HEK293 (cell line): ENCODE data around the gene N4BP3.

Experiments
- CTCF ChIA-PET: fragments of 350-600 bp; formaldehyde crosslinking; extraction: SDS; loops from one replicate; lab custom pipeline; 2021; ENCODE audit warnings: antibody characterized with exemption; lab: Yijun Ruan, JAX
- POLR2A ChIA-PET: fragments of 300-600 bp; formaldehyde crosslinking; extraction: SDS; loops from one replicate; lab custom pipeline; 2020; ENCODE audit warnings: antibody characterized with exemption, inconsistent platforms; lab: Yijun Ruan, JAX
- H3K27ac ChIP-seq: fragments of 200-500 bp; sonication (Bioruptor generic); 2 replicates; pipeline ENCODE4 v1.5.1; 2014; ENCODE audit warnings: low read depth, low read length, control low read depth, inconsistent platforms; ENCODE audit errors: extremely low read depth
- H3K36me3 ChIP-seq, 2 experiments: fragments of 200-500 bp in 1 of 2; sonication (Bioruptor generic) in 1 of 2; 1 replicate in 1 of 2; 2 replicates in 1 of 2; pipeline ENCODE4 v1.5.1; 2014 to 2017; ENCODE audit warnings: inconsistent platforms in 2 of 2, low read length in 2 of 2; ENCODE audit not compliant: control insufficient read depth in 2 of 2, insufficient read depth in 1 of 2
- H3K4me1 ChIP-seq: fragments of 200-500 bp; sonication (Bioruptor generic); 2 replicates; pipeline ENCODE4 v1.5.1; 2014; ENCODE audit warnings: mild to moderate bottlenecking, low read length, inconsistent platforms; ENCODE audit not compliant: control insufficient read depth, insufficient read depth
- H3K4me3 ChIP-seq: 2 replicates; pipeline ENCODE4 v1.5.1; 2011; ENCODE audit warnings: low read depth, mild to moderate bottlenecking, control low read depth, low read length, moderate library complexity
- H3K9me3 ChIP-seq: fragments of 200-500 bp; sonication (Bioruptor generic); 2 replicates; pipeline ENCODE4 v1.5.1; 2014; ENCODE audit warnings: low read depth, low read length, inconsistent platforms; ENCODE audit not compliant: control insufficient read depth, insufficient read depth
- FEZF1 ChIP-seq: fragments of 450-650 bp; formaldehyde crosslinking; IDR thresholded peaks from 2 replicates; pipeline ENCODE4 v1.5.1; 2016; ENCODE audit warnings: missing biosample characterization, missing genetic modification characterization
- PRDM1 ChIP-seq: fragments of 450-650 bp; formaldehyde crosslinking; IDR thresholded peaks from 2 replicates; pipeline ENCODE4; 2016; ENCODE audit warnings: missing biosample characterization, missing genetic modification characterization
- ZNF146 ChIP-seq: fragments of 450-650 bp; formaldehyde crosslinking; IDR thresholded peaks from 2 replicates; pipeline ENCODE4 v1.5.1; 2016; ENCODE audit warnings: missing biosample characterization, missing genetic modification characterization
- ZNF169 ChIP-seq: fragments of 450-650 bp; formaldehyde crosslinking; IDR thresholded peaks from 2 replicates; pipeline ENCODE4 v1.5.1; 2016; ENCODE audit warnings: missing biosample characterization, missing genetic modification characterization
- ZNF266 ChIP-seq: fragments of 450-650 bp; formaldehyde crosslinking; IDR thresholded peaks from 2 replicates; pipeline ENCODE4 v1.5.1; 2016; ENCODE audit warnings: missing biosample characterization, missing genetic modification characterization, low read depth
- ZNF341 ChIP-seq: fragments of 450-650 bp; formaldehyde crosslinking; IDR thresholded peaks from 2 replicates; pipeline ENCODE4; 2016; ENCODE audit warnings: low read depth, missing biosample characterization, missing genetic modification characterization
- ZNF37A ChIP-seq: fragments of 450-650 bp; IDR thresholded peaks from 2 replicates; pipeline ENCODE4 v1.5.1; 2018; ENCODE audit warnings: missing biosample characterization, missing genetic modification characterization
- ZNF404 ChIP-seq: fragments of 450-650 bp; formaldehyde crosslinking; IDR thresholded peaks from 2 replicates; pipeline ENCODE4 v1.5.1; 2017; ENCODE audit warnings: missing biosample characterization, missing genetic modification characterization
- ZNF426 ChIP-seq: fragments of 450-650 bp; formaldehyde crosslinking; IDR thresholded peaks from 2 replicates; pipeline ENCODE4 v1.5.1; 2017; ENCODE audit warnings: missing biosample characterization, missing genetic modification characterization, mild to moderate bottlenecking, inconsistent platforms, moderate library complexity
- ZNF549 ChIP-seq: fragments of 450-650 bp; IDR thresholded peaks from 2 replicates; pipeline ENCODE4 v1.5.1; 2018; ENCODE audit warnings: missing biosample characterization, missing genetic modification characterization, mild to moderate bottlenecking, inconsistent platforms, moderate library complexity
- ZNF558 ChIP-seq: fragments of 450-650 bp; formaldehyde crosslinking; IDR thresholded peaks from 2 replicates; pipeline ENCODE4 v1.5.1; 2016; ENCODE audit warnings: missing biosample characterization, missing genetic modification characterization
- ZNF660 ChIP-seq: fragments of 450-650 bp; IDR thresholded peaks from 2 replicates; pipeline ENCODE4 v1.5.1; 2018; ENCODE audit warnings: missing biosample characterization, mild to moderate bottlenecking, missing genetic modification characterization
- ZNF747 ChIP-seq: fragments of 450-650 bp; formaldehyde crosslinking; IDR thresholded peaks from 2 replicates; pipeline ENCODE4 v1.5.1; 2016; ENCODE audit warnings: missing biosample characterization, missing genetic modification characterization
- ZSCAN16 ChIP-seq: fragments of 450-650 bp; formaldehyde crosslinking; IDR thresholded peaks from 2 replicates; pipeline ENCODE4 v1.5.1; 2016; ENCODE audit warnings: missing biosample characterization, missing genetic modification characterization
- TF ChIP-seq, protein P1 (sequence below): fragments of 450-650 bp; formaldehyde crosslinking; IDR thresholded peaks from 2 replicates; pipeline ENCODE4 v1.5.1; 2016; ENCODE audit warnings: missing biosample characterization, missing genetic modification characterization, borderline replicate concordance
- TF ChIP-seq, protein P2 (sequence below): fragments of 450-650 bp; formaldehyde crosslinking; IDR thresholded peaks from 2 replicates; pipeline ENCODE4 v1.5.1; 2016; ENCODE audit warnings: missing biosample characterization, missing genetic modification characterization, low read depth
- TF ChIP-seq, protein P3 (sequence below): fragments of 450-650 bp; formaldehyde crosslinking; IDR thresholded peaks from 2 replicates; pipeline ENCODE4 v1.5.0; 2017; ENCODE audit warnings: missing biosample characterization, missing genetic modification characterization, borderline replicate concordance

The N4BP3 gene

DNA sequence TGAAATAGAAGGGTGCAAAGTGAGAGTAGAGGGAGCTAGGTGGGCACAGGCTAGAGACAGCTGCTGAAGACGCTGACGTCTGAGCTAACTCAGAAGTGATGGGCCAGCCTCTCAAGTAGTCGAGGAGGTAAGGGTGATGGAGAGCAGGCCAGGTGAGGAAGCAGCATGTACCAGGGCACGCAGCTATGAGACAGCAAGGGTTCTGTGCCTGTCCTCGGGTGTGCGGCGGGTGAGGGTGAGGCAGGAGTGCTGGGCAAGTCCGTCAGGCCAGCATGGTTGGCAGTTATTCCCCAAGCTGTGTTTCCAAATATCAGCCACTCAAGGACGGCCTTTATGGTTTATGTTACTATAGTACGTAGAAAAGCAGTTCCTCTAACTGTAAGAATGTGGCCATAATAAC lies 23.7 kb downstream of the N4BP3 start (continued):
- TF ChIP-seq, protein P1, sequence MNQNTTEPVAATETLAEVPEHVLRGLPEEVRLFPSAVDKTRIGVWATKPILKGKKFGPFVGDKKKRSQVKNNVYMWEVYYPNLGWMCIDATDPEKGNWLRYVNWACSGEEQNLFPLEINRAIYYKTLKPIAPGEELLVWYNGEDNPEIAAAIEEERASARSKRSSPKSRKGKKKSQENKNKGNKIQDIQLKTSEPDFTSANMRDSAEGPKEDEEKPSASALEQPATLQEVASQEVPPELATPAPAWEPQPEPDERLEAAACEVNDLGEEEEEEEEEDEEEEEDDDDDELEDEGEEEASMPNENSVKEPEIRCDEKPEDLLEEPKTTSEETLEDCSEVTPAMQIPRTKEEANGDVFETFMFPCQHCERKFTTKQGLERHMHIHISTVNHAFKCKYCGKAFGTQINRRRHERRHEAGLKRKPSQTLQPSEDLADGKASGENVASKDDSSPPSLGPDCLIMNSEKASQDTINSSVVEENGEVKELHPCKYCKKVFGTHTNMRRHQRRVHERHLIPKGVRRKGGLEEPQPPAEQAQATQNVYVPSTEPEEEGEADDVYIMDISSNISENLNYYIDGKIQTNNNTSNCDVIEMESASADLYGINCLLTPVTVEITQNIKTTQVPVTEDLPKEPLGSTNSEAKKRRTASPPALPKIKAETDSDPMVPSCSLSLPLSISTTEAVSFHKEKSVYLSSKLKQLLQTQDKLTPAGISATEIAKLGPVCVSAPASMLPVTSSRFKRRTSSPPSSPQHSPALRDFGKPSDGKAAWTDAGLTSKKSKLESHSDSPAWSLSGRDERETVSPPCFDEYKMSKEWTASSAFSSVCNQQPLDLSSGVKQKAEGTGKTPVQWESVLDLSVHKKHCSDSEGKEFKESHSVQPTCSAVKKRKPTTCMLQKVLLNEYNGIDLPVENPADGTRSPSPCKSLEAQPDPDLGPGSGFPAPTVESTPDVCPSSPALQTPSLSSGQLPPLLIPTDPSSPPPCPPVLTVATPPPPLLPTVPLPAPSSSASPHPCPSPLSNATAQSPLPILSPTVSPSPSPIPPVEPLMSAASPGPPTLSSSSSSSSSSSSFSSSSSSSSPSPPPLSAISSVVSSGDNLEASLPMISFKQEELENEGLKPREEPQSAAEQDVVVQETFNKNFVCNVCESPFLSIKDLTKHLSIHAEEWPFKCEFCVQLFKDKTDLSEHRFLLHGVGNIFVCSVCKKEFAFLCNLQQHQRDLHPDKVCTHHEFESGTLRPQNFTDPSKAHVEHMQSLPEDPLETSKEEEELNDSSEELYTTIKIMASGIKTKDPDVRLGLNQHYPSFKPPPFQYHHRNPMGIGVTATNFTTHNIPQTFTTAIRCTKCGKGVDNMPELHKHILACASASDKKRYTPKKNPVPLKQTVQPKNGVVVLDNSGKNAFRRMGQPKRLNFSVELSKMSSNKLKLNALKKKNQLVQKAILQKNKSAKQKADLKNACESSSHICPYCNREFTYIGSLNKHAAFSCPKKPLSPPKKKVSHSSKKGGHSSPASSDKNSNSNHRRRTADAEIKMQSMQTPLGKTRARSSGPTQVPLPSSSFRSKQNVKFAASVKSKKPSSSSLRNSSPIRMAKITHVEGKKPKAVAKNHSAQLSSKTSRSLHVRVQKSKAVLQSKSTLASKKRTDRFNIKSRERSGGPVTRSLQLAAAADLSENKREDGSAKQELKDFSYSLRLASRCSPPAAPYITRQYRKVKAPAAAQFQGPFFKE (tag by site-specific recombination) = no peak
- TF ChIP-seq ZSCAN16 (no peak), FEZF1 (no peak), ZNF558 (tag by site-specific recombination) (no peak)
- TF ChIP-seq, protein P2, sequence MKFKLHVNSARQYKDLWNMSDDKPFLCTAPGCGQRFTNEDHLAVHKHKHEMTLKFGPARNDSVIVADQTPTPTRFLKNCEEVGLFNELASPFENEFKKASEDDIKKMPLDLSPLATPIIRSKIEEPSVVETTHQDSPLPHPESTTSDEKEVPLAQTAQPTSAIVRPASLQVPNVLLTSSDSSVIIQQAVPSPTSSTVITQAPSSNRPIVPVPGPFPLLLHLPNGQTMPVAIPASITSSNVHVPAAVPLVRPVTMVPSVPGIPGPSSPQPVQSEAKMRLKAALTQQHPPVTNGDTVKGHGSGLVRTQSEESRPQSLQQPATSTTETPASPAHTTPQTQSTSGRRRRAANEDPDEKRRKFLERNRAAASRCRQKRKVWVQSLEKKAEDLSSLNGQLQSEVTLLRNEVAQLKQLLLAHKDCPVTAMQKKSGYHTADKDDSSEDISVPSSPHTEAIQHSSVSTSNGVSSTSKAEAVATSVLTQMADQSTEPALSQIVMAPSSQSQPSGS (tag by site-specific recombination) = no peak
- TF ChIP-seq, all 188 proteins: peak for 0

DNA sequence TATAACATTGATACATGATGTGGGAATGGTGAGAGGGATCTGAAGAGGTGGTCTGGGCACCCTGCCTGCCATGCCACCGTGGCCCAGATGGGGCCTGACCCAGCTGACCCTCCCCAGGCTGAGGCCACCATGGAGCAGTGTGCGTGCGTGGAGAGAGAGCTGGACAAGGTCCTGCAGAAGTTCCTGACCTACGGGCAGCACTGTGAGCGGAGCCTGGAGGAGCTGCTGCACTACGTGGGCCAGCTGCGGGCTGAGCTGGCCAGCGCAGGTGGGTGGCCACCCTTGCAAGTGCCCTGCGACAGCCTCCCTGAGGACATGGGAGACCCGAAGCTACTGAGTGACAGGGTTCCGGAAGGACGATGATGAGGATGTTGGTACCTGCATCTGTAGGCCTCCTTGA lies 24.7 kb downstream of the N4BP3 start:
- Histone ChIP-seq H3K4me3 (no peak overlapping the region), H3K27ac (no peak overlapping the region), H3K4me1 (no peaks in the 10 kb centered on the region), H3K36me3 (peaks cover 55 to 80% of the 10 kb centered on the region in 2 experiments), H3K9me3 (no peaks in the 10 kb centered on the region)
- TF ChIP-seq ZNF426 (tag by site-specific recombination) (no peak), ZNF37A (no peak), PRDM1 (tag by site-specific recombination) (no peak), ZNF549 (tag by site-specific recombination) (no peak), ZNF341 (tag by site-specific recombination) (no peak), ZNF169 (tag by site-specific recombination) (no peak), ZNF404 (tag by site-specific recombination) (no peak), ZNF747 (tag by site-specific recombination) (no peak), ZNF558 (tag by site-specific recombination) (no peak), ZNF146 (tag by site-specific recombination) (no peak), ZNF266 (tag by site-specific recombination) (no peak), ZNF660 (no peak)
- TF ChIP-seq, protein P3, sequence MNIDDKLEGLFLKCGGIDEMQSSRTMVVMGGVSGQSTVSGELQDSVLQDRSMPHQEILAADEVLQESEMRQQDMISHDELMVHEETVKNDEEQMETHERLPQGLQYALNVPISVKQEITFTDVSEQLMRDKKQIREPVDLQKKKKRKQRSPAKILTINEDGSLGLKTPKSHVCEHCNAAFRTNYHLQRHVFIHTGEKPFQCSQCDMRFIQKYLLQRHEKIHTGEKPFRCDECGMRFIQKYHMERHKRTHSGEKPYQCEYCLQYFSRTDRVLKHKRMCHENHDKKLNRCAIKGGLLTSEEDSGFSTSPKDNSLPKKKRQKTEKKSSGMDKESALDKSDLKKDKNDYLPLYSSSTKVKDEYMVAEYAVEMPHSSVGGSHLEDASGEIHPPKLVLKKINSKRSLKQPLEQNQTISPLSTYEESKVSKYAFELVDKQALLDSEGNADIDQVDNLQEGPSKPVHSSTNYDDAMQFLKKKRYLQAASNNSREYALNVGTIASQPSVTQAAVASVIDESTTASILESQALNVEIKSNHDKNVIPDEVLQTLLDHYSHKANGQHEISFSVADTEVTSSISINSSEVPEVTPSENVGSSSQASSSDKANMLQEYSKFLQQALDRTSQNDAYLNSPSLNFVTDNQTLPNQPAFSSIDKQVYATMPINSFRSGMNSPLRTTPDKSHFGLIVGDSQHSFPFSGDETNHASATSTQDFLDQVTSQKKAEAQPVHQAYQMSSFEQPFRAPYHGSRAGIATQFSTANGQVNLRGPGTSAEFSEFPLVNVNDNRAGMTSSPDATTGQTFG (tag by site-specific recombination) = no peak
- ChIA-PET POLR2A (interaction anchor here (0.6 to 1.4 kb wide), 5 partner anchors 9 to 25 kb away, joined by 3 to 4 read pairs (median 3); partner anchors contain the start of genes N4BP3 and NHP2), CTCF (interaction anchor here (0.7 to 3.3 kb wide), 3 partner anchors 8 to 17 kb away, joined by 4 to 18 read pairs (median 13); no protein-coding TSS in a partner anchor)
